Adipocyte (in vitro differentiated cells): ENCODE measurements around the gene SS18L1.
A peak's percentile ranks its signal among the peaks of the same experiment; 100 is the strongest.

Experiments used
- DNase-seq: peaks from one replicate; pipeline ENCODE4 v3.0.0-alpha.2; 2015; ENCODE audit warnings: low read depth
- H3K27me3 ChIP-seq: replicated peaks from 2 replicates; pipeline ENCODE4 v1.7.0; 2013; ENCODE audit warnings: mild to moderate bottlenecking, low read length, moderate library complexity; ENCODE audit not compliant: control insufficient read depth, insufficient read depth
- H3K36me3 ChIP-seq: 2 replicates; pipeline ENCODE4 v1.7.0; 2013; ENCODE audit warnings: low read length, mild to moderate bottlenecking, moderate library complexity; ENCODE audit not compliant: control insufficient read depth, insufficient read depth, severe bottlenecking
- H3K4me1 ChIP-seq: 2 replicates; pipeline ENCODE4 v1.7.0; 2013; ENCODE audit warnings: mild to moderate bottlenecking, low read length, moderate library complexity; ENCODE audit not compliant: control insufficient read depth, insufficient read depth
- H3K4me3 ChIP-seq: 2 replicates; pipeline ENCODE4 v1.7.0; 2013; ENCODE audit warnings: mild to moderate bottlenecking, low read length, moderate library complexity
- H3K9ac ChIP-seq: 2 replicates; pipeline ENCODE4 v1.7.0; 2013; ENCODE audit warnings: mild to moderate bottlenecking, low read length, moderate library complexity
- H3K9me3 ChIP-seq: 2 replicates; pipeline ENCODE4 v1.7.0; 2013; ENCODE audit warnings: mild to moderate bottlenecking, low read length, moderate library complexity; ENCODE audit not compliant: control insufficient read depth

Gene SS18L1

DNA sequence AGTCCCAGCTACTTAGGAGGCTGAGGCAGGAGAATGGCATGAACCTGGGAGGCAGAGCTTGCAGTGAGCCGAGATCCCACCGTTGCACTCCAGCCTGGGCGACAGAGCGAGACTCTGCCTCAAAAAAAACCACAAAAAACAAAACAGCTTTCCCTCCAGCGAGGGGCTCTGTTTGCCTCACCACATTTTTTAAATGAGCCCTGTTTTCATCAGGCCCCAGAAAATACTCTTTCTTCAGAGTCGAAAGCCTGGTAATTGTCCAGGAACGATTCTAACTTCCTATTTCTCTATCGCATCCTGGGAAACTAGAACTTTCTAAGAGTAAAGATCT is 51.5 kb downstream of the SS18L1 start:
- no peak for DNase-seq
- Histone ChIP-seq H3K4me1 (peaks cover 4% of the 10 kb centered on the region), H3K9ac (no peak overlapping the region), H3K4me3 (no peak overlapping the region), H3K36me3 (peaks cover 61% of the 10 kb centered on the region), H3K27me3 (no peaks in the 10 kb centered on the region), H3K9me3 (no peaks in the 10 kb centered on the region)

DNA sequence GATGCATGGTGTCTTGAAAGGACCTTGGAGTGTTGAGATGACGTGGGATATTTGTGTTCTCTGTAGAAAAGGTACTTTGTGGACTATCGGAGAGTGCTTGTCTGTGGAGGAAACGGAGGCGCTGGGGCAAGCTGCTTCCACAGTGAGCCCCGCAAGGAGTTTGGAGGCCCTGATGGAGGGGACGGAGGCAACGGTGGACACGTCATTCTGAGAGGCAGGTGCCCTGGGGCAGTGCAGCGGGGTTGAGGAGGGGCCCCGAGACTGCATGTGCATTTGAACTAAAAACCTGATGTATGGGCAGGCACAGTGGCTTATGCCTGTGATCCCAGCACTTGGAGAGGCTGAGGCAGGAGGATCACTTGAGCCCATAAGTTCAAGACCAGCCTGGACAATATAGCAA is 52.2 kb downstream of the SS18L1 start:
- Histone ChIP-seq H3K9ac (no peak overlapping the region), H3K4me1 (peaks cover 4% of the 10 kb centered on the region), H3K36me3 (peaks cover 66% of the 10 kb centered on the region), H3K4me3 (no peak overlapping the region), H3K9me3 (no peaks in the 10 kb centered on the region), H3K27me3 (no peaks in the 10 kb centered on the region)
- DNase-seq, result no peak

DNA sequence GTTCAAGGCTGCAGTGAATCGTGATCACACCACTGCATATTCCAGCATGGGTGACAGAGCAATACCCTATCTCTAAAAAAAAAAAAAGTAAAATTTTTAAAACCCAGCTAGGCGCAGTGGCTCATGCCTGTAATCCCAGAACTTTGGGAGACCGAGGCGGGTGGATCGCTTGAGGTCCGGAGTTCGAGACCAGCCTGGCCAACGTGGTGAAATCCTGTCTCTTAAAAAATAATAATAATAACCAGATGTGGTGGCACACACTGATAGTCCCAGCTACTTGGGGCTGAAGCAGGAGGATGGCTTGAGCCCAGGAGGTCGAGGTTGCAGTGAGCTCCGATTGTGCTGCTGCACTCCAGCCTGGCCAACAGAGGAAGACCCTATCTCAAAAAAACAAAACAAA is 52.7 kb downstream of the SS18L1 start:
- H3K9me3 ChIP-seq, result no peaks in the 10 kb centered on the region
- DNase-seq, result no peak
- peaks cover 4% of the 10 kb centered on the region for H3K4me1 ChIP-seq
- no peak overlapping the region for H3K9ac ChIP-seq
- no peak overlapping the region for H3K4me3 ChIP-seq
- no peaks in the 10 kb centered on the region for H3K27me3 ChIP-seq
- H3K36me3 ChIP-seq, result peaks cover 67% of the 10 kb centered on the region

DNA sequence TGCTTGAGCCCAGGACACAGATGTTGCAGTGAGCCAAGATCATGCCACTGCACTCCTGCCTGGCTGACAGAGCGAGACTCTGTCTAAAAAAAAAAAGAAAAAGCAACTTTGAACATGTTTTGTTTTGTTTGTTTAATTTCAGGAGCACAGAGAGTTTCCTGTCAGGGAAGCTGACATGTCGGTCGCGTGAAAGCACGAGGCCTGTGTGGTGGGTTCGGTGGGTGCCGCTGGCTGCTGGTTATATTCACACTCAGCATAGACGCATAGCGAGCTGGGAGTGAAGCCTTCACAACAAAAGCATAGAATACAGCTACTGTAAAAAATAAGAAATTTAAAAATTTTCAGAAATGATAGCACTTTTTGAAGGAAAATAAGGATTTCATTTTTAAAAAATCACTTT is 53.7 kb downstream of the SS18L1 start:
- Histone ChIP-seq H3K27me3 (no peaks in the 10 kb centered on the region), H3K4me3 (no peak overlapping the region), H3K4me1 (peaks cover 10% of the 10 kb centered on the region), H3K36me3 (peaks cover 69% of the 10 kb centered on the region), H3K9ac (no peak overlapping the region), H3K9me3 (no peaks in the 10 kb centered on the region)
- DNase-seq, result no peak

DNA sequence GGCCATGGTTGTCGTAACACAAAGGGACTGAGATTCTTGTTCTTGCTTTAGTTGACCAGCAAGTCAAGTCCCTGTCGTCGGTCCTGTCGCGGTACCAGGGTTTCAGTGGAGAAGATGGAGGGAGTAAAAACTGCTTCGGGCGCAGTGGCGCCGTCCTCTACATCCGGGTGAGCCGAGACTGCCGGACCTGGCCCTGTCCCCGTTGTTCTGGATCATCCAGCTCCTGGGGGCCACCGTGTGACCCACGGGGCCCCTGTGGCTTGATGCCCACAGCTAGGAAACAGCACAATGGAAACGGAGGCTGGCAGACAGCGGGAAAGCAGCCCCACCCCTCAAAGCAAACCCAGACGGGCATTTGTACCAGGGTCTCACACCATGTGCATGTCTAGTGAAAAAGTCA is 54.2 kb downstream of the SS18L1 start:
- Histone ChIP-seq H3K9ac (no peak overlapping the region), H3K4me1 (peaks cover 10% of the 10 kb centered on the region), H3K9me3 (no peaks in the 10 kb centered on the region), H3K36me3 (peaks cover 69% of the 10 kb centered on the region), H3K27me3 (no peaks in the 10 kb centered on the region), H3K4me3 (no peak overlapping the region)
- no peak for DNase-seq

DNA sequence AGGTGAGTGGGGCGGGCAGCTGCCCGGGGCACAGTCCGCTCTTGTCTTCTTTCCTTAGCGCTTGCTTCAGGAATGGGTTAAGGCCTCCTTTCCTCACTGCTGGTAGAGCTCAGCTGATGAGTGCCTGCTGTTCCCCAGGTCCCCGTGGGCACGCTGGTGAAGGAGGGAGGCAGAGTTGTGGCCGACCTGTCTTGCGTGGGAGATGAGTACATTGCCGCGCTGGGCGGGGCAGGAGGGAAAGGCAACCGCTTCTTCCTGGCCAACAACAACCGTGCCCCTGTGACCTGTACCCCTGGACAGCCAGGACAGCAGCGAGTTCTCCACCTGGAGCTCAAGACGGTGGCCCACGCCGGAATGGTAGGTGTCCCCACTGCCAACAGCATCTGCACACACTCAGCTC is 54.9 kb downstream of the SS18L1 start:
- no peak for DNase-seq
- Histone ChIP-seq H3K27me3 (no peaks in the 10 kb centered on the region), H3K36me3 (peaks cover 65% of the 10 kb centered on the region), H3K4me1 (peaks cover 14% of the 10 kb centered on the region), H3K9ac (no peak overlapping the region), H3K4me3 (no peak overlapping the region), H3K9me3 (no peaks in the 10 kb centered on the region)

DNA sequence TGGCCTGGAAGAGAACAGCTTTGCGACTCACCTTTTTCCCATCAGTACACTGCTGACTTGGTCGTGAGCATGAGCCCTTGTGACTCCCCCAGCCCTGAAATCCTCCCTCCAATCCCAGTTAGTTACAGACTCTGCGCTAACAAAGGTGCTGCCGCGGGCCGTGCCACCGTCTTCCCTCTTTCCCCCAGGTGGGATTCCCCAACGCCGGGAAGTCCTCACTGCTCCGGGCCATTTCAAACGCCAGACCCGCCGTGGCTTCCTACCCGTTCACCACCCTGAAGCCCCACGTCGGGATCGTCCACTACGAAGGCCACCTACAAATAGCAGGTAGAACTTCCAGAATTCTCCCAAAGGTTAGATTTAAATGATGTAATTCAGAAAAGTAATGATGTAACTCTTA is 55.4 kb downstream of the SS18L1 start:
- H3K4me3 ChIP-seq, result no peak overlapping the region
- no peak for DNase-seq
- H3K36me3 ChIP-seq, result peaks cover 63% of the 10 kb centered on the region

DNA sequence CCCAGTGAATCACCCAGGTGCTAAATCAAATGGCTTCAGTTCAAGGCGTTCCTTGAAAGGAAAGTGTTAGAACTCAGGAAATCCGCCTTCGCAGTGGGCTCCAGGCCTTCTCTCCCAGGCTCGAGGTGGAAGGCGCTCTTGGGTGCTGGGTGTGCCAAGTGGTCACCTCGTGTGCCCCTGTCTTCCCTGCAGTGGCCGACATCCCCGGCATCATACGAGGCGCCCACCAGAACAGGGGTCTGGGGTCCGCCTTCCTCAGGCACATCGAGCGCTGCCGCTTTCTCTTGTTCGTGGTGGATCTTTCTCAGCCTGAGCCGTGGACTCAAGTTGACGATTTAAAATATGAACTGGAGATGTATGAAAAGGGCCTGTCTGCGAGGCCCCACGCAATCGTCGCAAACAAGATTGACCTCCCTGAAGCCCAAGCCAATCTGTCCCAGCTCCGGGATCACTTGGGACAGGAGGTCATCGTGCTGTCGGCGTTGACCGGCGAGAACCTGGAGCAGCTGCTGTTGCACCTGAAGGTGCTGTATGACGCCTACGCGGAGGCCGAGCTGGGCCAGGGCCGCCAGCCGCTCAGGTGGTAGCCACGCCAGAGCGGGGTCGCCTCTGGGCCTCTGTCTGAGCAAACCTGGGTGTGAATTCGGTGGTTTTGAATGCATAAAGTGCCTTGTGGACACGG is 57.1 kb downstream of the SS18L1 start:
- Histone ChIP-seq H3K9ac (no peak overlapping the region), H3K36me3 (peaks cover 57% of the 10 kb centered on the region), H3K9me3 (no peaks in the 10 kb centered on the region), H3K4me1 (peaks cover 10% of the 10 kb centered on the region), H3K27me3 (no peaks in the 10 kb centered on the region), H3K4me3 (no peak overlapping the region)
- no peak for DNase-seq

More for the DNA sequence above, 55.4 kb downstream of the SS18L1 start:
- Histone ChIP-seq H3K9ac (no peak overlapping the region), H3K4me1 (peaks cover 14% of the 10 kb centered on the region), H3K9me3 (no peaks in the 10 kb centered on the region), H3K27me3 (no peaks in the 10 kb centered on the region)

DNA sequence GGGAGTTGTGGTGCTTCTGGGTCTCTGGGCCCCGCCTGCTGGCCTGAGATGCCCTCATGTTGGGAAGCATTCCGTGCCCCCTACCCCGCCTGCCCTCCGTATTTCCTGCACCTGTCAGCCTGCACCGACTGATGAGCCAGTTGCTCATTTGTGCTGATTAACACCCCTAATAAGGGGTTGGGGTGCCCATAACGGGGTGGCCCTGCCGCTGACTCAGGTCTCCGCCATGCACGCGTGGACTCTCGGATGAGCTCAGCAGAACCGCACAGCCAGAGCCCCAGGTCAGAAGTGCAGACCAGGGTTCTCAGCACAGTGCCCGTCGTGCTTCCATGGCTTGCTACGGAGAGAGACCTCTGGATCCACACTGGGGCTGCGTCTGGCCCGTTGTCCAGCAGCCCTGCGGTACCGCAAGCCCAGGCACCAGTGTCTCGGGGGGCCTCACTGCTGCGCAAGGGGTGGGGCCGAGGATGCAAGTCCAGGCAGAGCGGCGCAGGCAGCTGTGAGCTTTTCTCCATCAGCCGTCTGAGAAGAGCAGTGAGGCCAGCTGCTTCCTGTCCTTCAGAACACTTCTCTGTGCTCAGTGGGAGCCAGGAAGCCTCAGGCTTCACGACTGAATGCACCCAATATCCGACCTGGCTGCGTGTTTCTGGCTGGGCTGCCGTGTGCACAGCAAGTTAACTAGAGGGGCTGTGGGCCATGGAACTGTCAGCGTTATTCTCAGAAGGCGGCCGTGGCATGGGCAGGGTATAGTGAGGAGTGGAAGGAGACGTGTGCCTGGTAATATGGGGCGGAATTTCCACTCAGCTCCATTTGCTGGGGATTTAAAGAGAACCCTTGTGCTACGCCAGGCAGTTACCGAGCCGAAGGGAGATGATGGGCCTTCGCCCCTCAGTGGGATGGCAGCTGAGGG is 57.9 kb downstream of the SS18L1 start:
- Histone ChIP-seq H3K4me1 (peaks cover 10% of the 10 kb centered on the region), H3K36me3 (peaks cover 49% of the 10 kb centered on the region), H3K4me3 (no peak overlapping the region), H3K27me3 (no peaks in the 10 kb centered on the region), H3K9me3 (no peaks in the 10 kb centered on the region), H3K9ac (no peak overlapping the region)
- DNase-seq, result no peak

DNA sequence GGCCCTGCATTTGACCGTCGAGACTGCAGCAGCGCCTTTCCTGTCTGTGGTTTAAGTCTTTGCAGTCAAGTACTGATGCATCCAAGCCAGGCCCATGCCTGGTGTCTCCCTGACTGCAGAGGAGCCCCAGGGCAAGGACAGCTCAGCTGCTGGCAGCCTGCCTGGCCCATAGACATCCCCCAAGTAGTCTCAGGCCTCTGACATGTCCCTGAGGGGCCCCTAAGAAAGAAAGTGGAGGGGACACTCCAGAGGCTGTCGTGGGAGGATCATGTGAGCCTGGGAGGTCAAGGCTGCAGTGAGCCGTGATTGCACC is 58.5 kb downstream of the SS18L1 start:
- H3K4me3 ChIP-seq, result no peak overlapping the region
- no peaks in the 10 kb centered on the region for H3K27me3 ChIP-seq
- peaks cover 49% of the 10 kb centered on the region for H3K36me3 ChIP-seq

DNA sequence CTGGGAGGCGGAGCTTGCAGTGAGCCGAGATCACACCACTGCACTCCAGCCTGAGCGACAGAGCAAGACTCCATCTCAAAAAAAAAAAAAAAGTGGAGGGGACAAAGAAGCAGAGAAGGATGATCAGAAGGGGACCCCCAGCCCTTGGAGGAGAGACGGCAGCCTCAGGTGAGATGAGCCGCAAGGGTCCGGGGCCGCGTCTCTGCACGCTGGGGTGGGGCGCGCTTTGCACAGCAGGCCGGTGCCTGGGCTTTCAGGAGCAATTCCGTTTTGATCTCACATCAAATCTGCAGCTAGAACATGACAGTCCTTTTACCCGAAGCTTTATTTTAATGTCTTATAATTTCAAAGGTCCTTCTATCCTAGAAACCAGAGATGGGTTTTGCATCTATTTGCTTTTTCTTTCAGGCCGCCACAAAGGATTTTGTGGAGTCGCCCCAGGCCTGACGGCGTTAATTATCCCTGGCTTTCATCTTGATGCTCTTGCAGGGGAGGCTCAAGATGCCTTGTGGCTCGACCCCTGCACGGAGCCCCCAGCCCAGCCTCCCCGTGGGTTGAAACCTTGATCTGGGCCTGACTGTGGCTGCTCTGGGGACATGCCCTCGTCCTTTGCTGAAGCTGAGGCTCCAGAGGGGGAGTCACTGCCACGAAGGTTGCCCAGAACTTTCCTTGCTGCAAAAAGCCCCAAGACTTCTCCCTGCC is 59.3 kb downstream of the SS18L1 start:
- Histone ChIP-seq H3K9ac (no peak overlapping the region), H3K4me3 (no peak overlapping the region), H3K27me3 (no peaks in the 10 kb centered on the region), H3K4me1 (peaks cover 19% of the 10 kb centered on the region), H3K36me3 (peaks cover 42% of the 10 kb centered on the region), H3K9me3 (no peaks in the 10 kb centered on the region)
- no peak for DNase-seq

More for the DNA sequence above, 58.5 kb downstream of the SS18L1 start:
- DNase-seq, result peak; percentile 24
- Histone ChIP-seq H3K9ac (no peak overlapping the region), H3K9me3 (no peaks in the 10 kb centered on the region), H3K4me1 (peaks cover 11% of the 10 kb centered on the region)
